ENCODE data around the gene AGTPBP1.

The AGTPBP1 gene

GRCh38 chr9:85700330-85700729, 41.4 kb downstream of the AGTPBP1 start:
- Histone ChIP-seq H3K9ac (ENCODE audit: low read length in 2 of 2) (no peak overlapping the region), H3K27me3 (ENCODE audit: control insufficient read depth in 1 of 2, insufficient read depth in 2 of 2, low read length in 2 of 2) (no peaks in the 10 kb centered on the region), H3K9me3 (ENCODE audit: control insufficient read depth in 2 of 2, low read length in 2 of 2) (no peaks in the 10 kb centered on the region), H3K36me3 (ENCODE audit: control insufficient read depth in 2 of 2, insufficient read depth in 2 of 2, low read length in 2 of 2) (no peaks in the 10 kb centered on the region), H3K4me3 (ENCODE audit: low read length in 2 of 2) (no peak overlapping the region), H3K27ac (ENCODE audit: low read length) (no peak overlapping the region), H3K4me1 (ENCODE audit: control insufficient read depth, insufficient read depth, low read length) (no peaks in the 10 kb centered on the region)

DNA sequence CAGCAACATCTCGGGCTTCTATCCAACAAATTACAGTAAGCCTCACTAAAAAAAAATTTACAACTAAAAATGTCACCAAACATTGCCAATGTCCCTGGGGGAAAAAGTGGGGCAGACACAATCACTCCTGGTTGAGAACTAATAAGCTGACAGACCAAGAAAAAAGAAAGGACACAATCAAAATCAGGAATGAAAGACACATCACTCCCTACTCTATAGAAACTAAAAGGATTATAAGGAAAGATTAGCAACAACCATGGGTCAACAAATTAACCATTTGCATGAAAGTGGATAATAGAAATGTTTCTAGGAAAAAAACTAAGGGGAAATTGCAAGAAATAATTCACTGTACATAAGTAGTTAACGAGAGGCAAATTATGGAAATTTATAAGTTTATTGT, 53.4 kb downstream of the AGTPBP1 start:
- no peak overlapping the region for H3K27ac ChIP-seq (ENCODE audit: low read length)
- no peaks in the 10 kb centered on the region for H3K9me3 ChIP-seq (ENCODE audit: control insufficient read depth in 2 of 2, low read length in 2 of 2)
- no peaks in the 10 kb centered on the region for H3K27me3 ChIP-seq (ENCODE audit: control insufficient read depth in 1 of 2, insufficient read depth in 2 of 2, low read length in 2 of 2)
- no peaks in the 10 kb centered on the region for H3K4me1 ChIP-seq (ENCODE audit: control insufficient read depth, insufficient read depth, low read length)
- H3K4me3 ChIP-seq (ENCODE audit: low read length in 2 of 2): no peak overlapping the region
- no peak overlapping the region for H3K9ac ChIP-seq (ENCODE audit: low read length in 2 of 2)
- H3K36me3 ChIP-seq (ENCODE audit: control insufficient read depth in 2 of 2, insufficient read depth in 2 of 2, low read length in 2 of 2): no peaks in the 10 kb centered on the region

- Histone ChIP-seq H3K27ac (ENCODE audit: low read length) (no peak overlapping the region), H3K9me3 (ENCODE audit: control insufficient read depth in 2 of 2, low read length in 2 of 2) (no peaks in the 10 kb centered on the region), H3K4me1 (ENCODE audit: control insufficient read depth, insufficient read depth, low read length) (no peaks in the 10 kb centered on the region), H3K4me3 (ENCODE audit: low read length in 2 of 2) (no peak overlapping the region), H3K36me3 (ENCODE audit: control insufficient read depth in 2 of 2, insufficient read depth in 2 of 2, low read length in 2 of 2) (no peaks in the 10 kb centered on the region), H3K9ac (ENCODE audit: low read length in 2 of 2) (no peak overlapping the region), H3K27me3 (ENCODE audit: control insufficient read depth in 1 of 2, insufficient read depth in 2 of 2, low read length in 2 of 2) (no peaks in the 10 kb centered on the region)
Observed at GRCh38 chr9:85685081-85685480, 56.7 kb downstream of the AGTPBP1 start.

GRCh38 chr9:85676790-85677189, 65.0 kb downstream of the AGTPBP1 start:
- Histone ChIP-seq H3K27ac (ENCODE audit: low read length) (no peak overlapping the region), H3K27me3 (ENCODE audit: control insufficient read depth in 1 of 2, insufficient read depth in 2 of 2, low read length in 2 of 2) (no peaks in the 10 kb centered on the region), H3K36me3 (ENCODE audit: control insufficient read depth in 2 of 2, insufficient read depth in 2 of 2, low read length in 2 of 2) (peaks cover 0 to 6% of the 10 kb centered on the region in 2 donors), H3K4me1 (ENCODE audit: control insufficient read depth, insufficient read depth, low read length) (no peaks in the 10 kb centered on the region), H3K4me3 (ENCODE audit: low read length in 2 of 2) (no peak overlapping the region), H3K9ac (ENCODE audit: low read length in 2 of 2) (no peak overlapping the region), H3K9me3 (ENCODE audit: control insufficient read depth in 2 of 2, low read length in 2 of 2) (no peaks in the 10 kb centered on the region)

- no peak overlapping the region for H3K4me3 ChIP-seq (ENCODE audit: low read length in 2 of 2)
- no peak overlapping the region for H3K9ac ChIP-seq (ENCODE audit: low read length in 2 of 2)
- no peaks in the 10 kb centered on the region for H3K9me3 ChIP-seq (ENCODE audit: control insufficient read depth in 2 of 2, low read length in 2 of 2)
- H3K4me1 ChIP-seq (ENCODE audit: control insufficient read depth, insufficient read depth, low read length): no peaks in the 10 kb centered on the region
- no peaks in the 10 kb centered on the region for H3K27me3 ChIP-seq (ENCODE audit: control insufficient read depth in 1 of 2, insufficient read depth in 2 of 2, low read length in 2 of 2)
- no peak overlapping the region for H3K27ac ChIP-seq (ENCODE audit: low read length)
- H3K36me3 ChIP-seq (ENCODE audit: control insufficient read depth in 2 of 2, insufficient read depth in 2 of 2, low read length in 2 of 2): peaks cover 0 to 6% of the 10 kb centered on the region in 2 donors
Observed at GRCh38 chr9:85667374-85667773, 74.4 kb downstream of the AGTPBP1 start.

GRCh38 chr9:85666086-85666485, 75.7 kb downstream of the AGTPBP1 start:
- no peaks in the 10 kb centered on the region for H3K36me3 ChIP-seq (ENCODE audit: control insufficient read depth in 2 of 2, insufficient read depth in 2 of 2, low read length in 2 of 2)

GRCh38 chr9:85662573-85662972, 79.2 kb downstream of the AGTPBP1 start:
- Histone ChIP-seq H3K36me3 (ENCODE audit: control insufficient read depth in 2 of 2, insufficient read depth in 2 of 2, low read length in 2 of 2) (no peaks in the 10 kb centered on the region), H3K9me3 (ENCODE audit: control insufficient read depth in 2 of 2, low read length in 2 of 2) (no peaks in the 10 kb centered on the region), H3K4me1 (ENCODE audit: control insufficient read depth, insufficient read depth, low read length) (no peaks in the 10 kb centered on the region), H3K27ac (ENCODE audit: low read length) (no peak overlapping the region), H3K4me3 (ENCODE audit: low read length in 2 of 2) (no peak overlapping the region), H3K27me3 (ENCODE audit: control insufficient read depth in 1 of 2, insufficient read depth in 2 of 2, low read length in 2 of 2) (no peaks in the 10 kb centered on the region), H3K9ac (ENCODE audit: low read length in 2 of 2) (no peak overlapping the region)

More at GRCh38 chr9:85666086-85666485, 75.7 kb downstream of the AGTPBP1 start:
- Histone ChIP-seq H3K4me3 (ENCODE audit: low read length in 2 of 2) (no peak overlapping the region), H3K9ac (ENCODE audit: low read length in 2 of 2) (no peak overlapping the region), H3K27ac (ENCODE audit: low read length) (no peak overlapping the region), H3K27me3 (ENCODE audit: control insufficient read depth in 1 of 2, insufficient read depth in 2 of 2, low read length in 2 of 2) (no peaks in the 10 kb centered on the region), H3K9me3 (ENCODE audit: control insufficient read depth in 2 of 2, low read length in 2 of 2) (no peaks in the 10 kb centered on the region), H3K4me1 (ENCODE audit: control insufficient read depth, insufficient read depth, low read length) (no peaks in the 10 kb centered on the region)

- H3K27ac ChIP-seq (ENCODE audit: low read length): no peak overlapping the region
Observed at GRCh38 chr9:85658716-85659115, 83.0 kb downstream of the AGTPBP1 start.

DNA sequence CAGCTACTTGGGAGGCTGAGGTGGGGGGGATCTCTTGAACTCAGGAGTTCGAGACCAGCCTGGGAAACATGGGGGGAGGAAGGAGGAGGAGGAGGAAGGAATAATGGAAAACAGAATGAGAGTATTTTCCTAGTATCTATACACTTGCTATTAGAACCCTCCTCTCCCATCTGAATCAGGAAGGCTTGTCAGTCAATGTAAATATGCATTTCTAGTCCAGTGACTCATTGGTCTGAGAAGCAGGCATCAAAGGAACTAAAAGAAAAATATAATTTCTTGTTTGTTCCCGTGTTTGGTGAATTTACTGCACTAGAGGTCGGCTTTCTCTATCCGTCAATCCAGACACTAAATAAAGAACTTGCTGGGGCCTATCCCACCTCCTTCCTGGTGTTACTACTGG, 88.6 kb downstream of the AGTPBP1 start:
- H3K4me1 ChIP-seq (ENCODE audit: control insufficient read depth, insufficient read depth, low read length): no peaks in the 10 kb centered on the region
- no peaks in the 10 kb centered on the region for H3K9me3 ChIP-seq (ENCODE audit: control insufficient read depth in 2 of 2, low read length in 2 of 2)
- no peak overlapping the region for H3K27ac ChIP-seq (ENCODE audit: low read length)
- no peaks in the 10 kb centered on the region for H3K27me3 ChIP-seq (ENCODE audit: control insufficient read depth in 1 of 2, insufficient read depth in 2 of 2, low read length in 2 of 2)
- no peak overlapping the region for H3K4me3 ChIP-seq (ENCODE audit: low read length in 2 of 2)
- no peak overlapping the region for H3K9ac ChIP-seq (ENCODE audit: low read length in 2 of 2)
- H3K36me3 ChIP-seq (ENCODE audit: control insufficient read depth in 2 of 2, insufficient read depth in 2 of 2, low read length in 2 of 2): peaks cover 2 to 3% of the 10 kb centered on the region in 2 donors

More at GRCh38 chr9:85658716-85659115, 83.0 kb downstream of the AGTPBP1 start:
- Histone ChIP-seq H3K4me1 (ENCODE audit: control insufficient read depth, insufficient read depth, low read length) (no peaks in the 10 kb centered on the region), H3K4me3 (ENCODE audit: low read length in 2 of 2) (no peak overlapping the region), H3K36me3 (ENCODE audit: control insufficient read depth in 2 of 2, insufficient read depth in 2 of 2, low read length in 2 of 2) (no peaks in the 10 kb centered on the region), H3K27me3 (ENCODE audit: control insufficient read depth in 1 of 2, insufficient read depth in 2 of 2, low read length in 2 of 2) (no peaks in the 10 kb centered on the region), H3K9me3 (ENCODE audit: control insufficient read depth in 2 of 2, low read length in 2 of 2) (no peaks in the 10 kb centered on the region), H3K9ac (ENCODE audit: low read length in 2 of 2) (no peak overlapping the region)

DNA sequence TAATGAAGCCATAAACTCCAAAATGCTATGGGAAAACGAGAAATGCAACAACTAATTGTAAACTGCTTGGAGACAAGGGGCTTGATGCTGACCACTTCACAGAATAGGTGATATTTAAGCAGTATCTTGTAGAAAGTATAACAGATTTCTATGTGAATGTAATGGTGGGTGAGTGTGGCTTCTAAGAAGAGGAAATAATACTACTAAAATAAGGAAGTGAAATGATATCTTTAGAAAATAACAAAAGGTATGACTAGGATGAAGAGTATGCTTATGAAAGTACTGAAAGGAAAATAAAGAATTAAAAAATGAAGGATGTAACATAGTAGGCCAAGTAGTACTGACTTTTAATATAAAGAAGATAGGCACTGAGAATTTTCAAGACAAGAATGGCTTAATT, 94.2 kb downstream of the AGTPBP1 start:
- Histone ChIP-seq H3K27ac (ENCODE audit: low read length) (no peak overlapping the region), H3K4me3 (ENCODE audit: low read length in 2 of 2) (no peak overlapping the region), H3K4me1 (ENCODE audit: control insufficient read depth, insufficient read depth, low read length) (no peaks in the 10 kb centered on the region)

DNA sequence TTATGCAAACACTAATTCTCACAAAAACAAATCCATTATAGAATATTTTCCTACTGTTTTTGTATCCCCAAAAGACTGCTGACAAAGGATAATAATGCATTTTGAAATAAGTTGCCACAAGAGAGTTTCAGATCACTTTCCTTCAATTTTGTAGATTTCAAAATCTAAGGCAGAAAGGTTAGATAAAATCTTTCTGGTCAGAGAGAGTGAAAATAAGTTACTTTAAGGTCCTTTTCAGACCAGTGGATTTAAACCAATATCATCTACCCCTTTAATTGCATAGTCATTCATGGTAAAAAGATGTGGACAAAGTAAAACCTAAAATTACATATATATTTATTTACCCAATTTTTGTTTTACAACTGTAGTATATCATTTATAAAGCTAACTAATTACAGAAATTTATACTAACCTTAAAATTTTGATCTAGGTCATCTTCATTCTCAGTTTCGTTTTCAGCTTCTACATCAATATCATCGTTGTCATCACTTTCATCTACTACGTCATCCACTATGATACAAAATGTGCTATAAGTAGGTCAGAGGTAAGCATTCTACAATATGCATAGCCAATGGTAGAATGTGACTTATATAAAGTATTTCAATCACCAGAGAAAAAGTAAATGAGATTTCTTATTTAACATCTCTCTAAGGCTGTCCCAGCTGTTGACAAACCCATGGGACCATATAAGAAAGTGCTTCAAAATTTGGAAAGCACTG, 95.7 kb downstream of the AGTPBP1 start:
- Histone ChIP-seq H3K27ac (ENCODE audit: low read length) (no peak overlapping the region), H3K9me3 (ENCODE audit: control insufficient read depth in 2 of 2, low read length in 2 of 2) (no peaks in the 10 kb centered on the region), H3K36me3 (ENCODE audit: control insufficient read depth in 2 of 2, insufficient read depth in 2 of 2, low read length in 2 of 2) (no peaks in the 10 kb centered on the region), H3K27me3 (ENCODE audit: control insufficient read depth in 1 of 2, insufficient read depth in 2 of 2, low read length in 2 of 2) (no peaks in the 10 kb centered on the region), H3K4me3 (ENCODE audit: low read length in 2 of 2) (no peak overlapping the region), H3K4me1 (ENCODE audit: control insufficient read depth, insufficient read depth, low read length) (no peaks in the 10 kb centered on the region), H3K9ac (ENCODE audit: low read length in 2 of 2) (no peak overlapping the region)

More for the DNA sequence above, 94.2 kb downstream of the AGTPBP1 start:
- H3K9ac ChIP-seq (ENCODE audit: low read length in 2 of 2): no peak overlapping the region
- no peaks in the 10 kb centered on the region for H3K36me3 ChIP-seq (ENCODE audit: control insufficient read depth in 2 of 2, insufficient read depth in 2 of 2, low read length in 2 of 2)
- H3K9me3 ChIP-seq (ENCODE audit: control insufficient read depth in 2 of 2, low read length in 2 of 2): no peaks in the 10 kb centered on the region
- H3K27me3 ChIP-seq (ENCODE audit: control insufficient read depth in 1 of 2, insufficient read depth in 2 of 2, low read length in 2 of 2): no peaks in the 10 kb centered on the region
